MM.1S (cell line): ENCODE measurements around the gene PPP1R16B.

ENCODE experiments used
- CTCF ChIP-seq: fragments of 300-600 bp; sonication (generic); IDR thresholded peaks from 2 replicates; pipeline ENCODE4 v1.5.1; 2016; ENCODE audit warnings: antibody characterized with exemption, low read length, mixed read lengths
- EZH2phosphoT487 ChIP-seq: fragments of 300-600 bp; sonication (generic); IDR thresholded peaks from 2 replicates; pipeline ENCODE4 v1.6.1; 2018; ENCODE audit warnings: antibody characterized with exemption, low read length

- TF ChIP-seq EZH2phosphoT487 (no peak), CTCF (no peak)
Measured at GRCh38 chr20:38863024-38863851, 57.7 kb downstream of the PPP1R16B start.
